Breast epithelium (tissue), 4 donors: ENCODE results near the gene SHROOM3. TPM values are rescaled to one million over a fixed set of nuclear protein-coding genes. Genes with fewer than 3 reads are reported as not detected.
A peak's percentile ranks its signal among the peaks of the same experiment; 100 is the strongest.
"Not testable (repeated sequence)": the region's sequence is repeated elsewhere in the genome, so short reads cannot be mapped to it uniquely, and the experiment has no call there.

Experiments used
- DNase-seq, 2 donors: peaks; one replicate each; pipeline ENCODE4 v3.0.0-alpha.2; 2019; ENCODE audit warnings: low spot score in 2 of 2
- H3K27ac ChIP-seq, 2 donors: fragments of 200-600 bp; sonication (generic) in 1 of 2; one replicate each; pipeline ENCODE4 v1.5.1; 2016 to 2019; ENCODE audit warnings: mild to moderate bottlenecking in 1 of 2
- H3K27me3 ChIP-seq, 2 donors: fragments of 200-600 bp; sonication (generic) in 1 of 2; one replicate each; pipeline versions ENCODE4 v1.5.1 to v1.6.0; 2017 to 2019; ENCODE audit warnings: control low read depth in 1 of 2, mild to moderate bottlenecking in 1 of 2
- H3K36me3 ChIP-seq: fragments of 200-600 bp; one replicate; pipeline ENCODE4 v1.5.1; 2019
- H3K4me1 ChIP-seq, 2 donors: fragments of 200-600 bp; sonication (generic); one replicate each; pipeline ENCODE4 v1.5.1; 2016 to 2019; ENCODE audit warnings: control low read depth in 1 of 2
- H3K4me3 ChIP-seq, 3 donors: fragments of 200-600 bp; sonication (generic); 1 replicate in 2 of 3; 2 replicates in 1 of 3; pipeline ENCODE4 v1.5.1; 2016 to 2019; ENCODE audit warnings: mild to moderate bottlenecking in 3 of 3, moderate library complexity in 2 of 3
- H3K9me3 ChIP-seq, 2 donors: fragments of 200-600 bp; sonication (generic) in 1 of 2; one replicate each; pipeline ENCODE4 v1.5.1; 2016 to 2019; ENCODE audit warnings: control low read depth in 1 of 2
- CTCF ChIP-seq, 3 donors: fragments of 450-650 bp; IDR thresholded peaks; one replicate each; pipeline ENCODE4 v1.5.1; 2016 to 2017; ENCODE audit warnings: antibody characterized with exemption in 3 of 3, mild to moderate bottlenecking in 3 of 3, moderate library complexity in 3 of 3
- POLR2A ChIP-seq: fragments of 450-650 bp; IDR thresholded peaks from one replicate; pipeline ENCODE4 v1.6.1; 2016; ENCODE audit warnings: antibody characterized with exemption, mild to moderate bottlenecking, moderate library complexity
- POLR2AphosphoS5 ChIP-seq, 3 donors: sonication (generic); formaldehyde crosslinking; IDR thresholded peaks; one replicate each; pipeline ENCODE4 v1.6.1; 2017; ENCODE audit warnings: antibody characterized with exemption in 3 of 3
- intact Hi-C: fragments of 100-400 bp; cut with DNase I; formaldehyde crosslinking; loops from one replicate; pipeline ENCODE4 v1.15.1; 2023; ENCODE audit warnings: low total_unique reads
- total RNA-seq, 3 donors: library from RNA; depleted of rRNA; stranded (reverse); fragments of >200 nt; gene quantifications; one replicate each; pipeline ENCODE4 v1.1.0, GENCODE V29; 2016

SHROOM3 gene
- total RNA-seq, 3 donors from 2014 or later, result 0.32 to 145 (median 100) TPM

- Histone ChIP-seq H3K27ac (peak overlapping the region in 1 of 2 donors; percentile 71), H3K4me1 (no peaks in the 10 kb centered on the region), H3K9me3 (no peaks in the 10 kb centered on the region), H3K27me3 (no peaks in the 10 kb centered on the region), H3K36me3 (no peaks in the 10 kb centered on the region), H3K4me3 (no peak overlapping the region)
- no peak for DNase-seq
- intact Hi-C loops, result no loop called here
- no peak for TF ChIP-seq POLR2A
- no peak for TF ChIP-seq POLR2AphosphoS5 (IDR thresholded peaks at IDR 0.05)
- TF ChIP-seq CTCF (IDR thresholded peaks at IDR 0.05), result no peak
These were observed 13.2 kb downstream of the SHROOM3 start for GRCh38 chr4:76448211-76448610.

- intact Hi-C loops, result no loop called here
These were observed 14.3 kb downstream of the SHROOM3 start for GRCh38 chr4:76449362-76449767.

GRCh38 chr4:76449833-76450232, 14.8 kb downstream of the SHROOM3 start:
- intact Hi-C loops, result no loop called here
- Histone ChIP-seq H3K36me3 (no peaks in the 10 kb centered on the region), H3K9me3 (no peaks in the 10 kb centered on the region), H3K4me1 (no peaks in the 10 kb centered on the region), H3K27me3 (no peaks in the 10 kb centered on the region), H3K4me3 (no peak overlapping the region), H3K27ac (peak overlapping the region; percentile 20 to 71)
- DNase-seq, result no peak
- TF ChIP-seq POLR2AphosphoS5 (IDR thresholded peaks at IDR 0.05) (no peak), POLR2A (no peak), CTCF (IDR thresholded peaks at IDR 0.05) (no peak)

More at GRCh38 chr4:76449362-76449767, 14.3 kb downstream of the SHROOM3 start:
- Histone ChIP-seq H3K27me3 (no peaks in the 10 kb centered on the region), H3K4me1 (no peaks in the 10 kb centered on the region), H3K9me3 (no peaks in the 10 kb centered on the region), H3K4me3 (no peak overlapping the region), H3K36me3 (no peaks in the 10 kb centered on the region), H3K27ac (peak overlapping the region; percentile 20 to 71)
- no peak for DNase-seq
- TF ChIP-seq POLR2A, result no peak
- no peak for TF ChIP-seq CTCF (IDR thresholded peaks at IDR 0.05)
- TF ChIP-seq POLR2AphosphoS5 (IDR thresholded peaks at IDR 0.05), result no peak

GRCh38 chr4:76453232-76453631, 18.2 kb downstream of the SHROOM3 start:
- TF ChIP-seq CTCF (IDR thresholded peaks at IDR 0.05), result no peak
- Histone ChIP-seq H3K9me3 (no peaks in the 10 kb centered on the region), H3K27me3 (no peaks in the 10 kb centered on the region), H3K4me3 (no peak overlapping the region), H3K27ac (no peak overlapping the region), H3K36me3 (no peaks in the 10 kb centered on the region), H3K4me1 (no peaks in the 10 kb centered on the region)
- no peak for DNase-seq
- intact Hi-C loops, result no loop called here

- intact Hi-C loops, H3K4me3 ChIP-seq, H3K4me1 ChIP-seq, H3K9me3 ChIP-seq, H3K27me3 ChIP-seq, H3K36me3 ChIP-seq, DNase-seq, H3K27ac ChIP-seq: not testable (repeated sequence)
These were observed 19.0 kb downstream of the SHROOM3 start for GRCh38 chr4:76454073-76454472.

GRCh38 chr4:76457885-76458284, 22.9 kb downstream of the SHROOM3 start:
- TF ChIP-seq CTCF (IDR thresholded peaks at IDR 0.05) (no peak), POLR2A (no peak), POLR2AphosphoS5 (IDR thresholded peaks at IDR 0.05) (no peak)
- no peak for DNase-seq
- intact Hi-C loops, result loop anchor here (5.0 kb wide), 1 partner anchor 201 kb away; no protein-coding TSS in a partner anchor
- H3K27me3 ChIP-seq, result no peaks in the 10 kb centered on the region
- no peak overlapping the region for H3K27ac ChIP-seq
- peaks cover 3 to 4% of the 10 kb centered on the region in 2 donors for H3K9me3 ChIP-seq
- H3K4me1 ChIP-seq, result no peaks in the 10 kb centered on the region
- no peak overlapping the region for H3K4me3 ChIP-seq
- no peaks in the 10 kb centered on the region for H3K36me3 ChIP-seq
